H1 (cell line): ENCODE measurements around the gene TCEAL4. TPM values are rescaled to one million over a fixed set of nuclear protein-coding genes. Genes with fewer than 3 reads are reported as not detected.

ENCODE experiments used
- CTCF ChIA-PET: fragments of 300-600 bp; sonication (Branson Sonifier 250); formaldehyde crosslinking; loops from one replicate; lab custom pipeline; 2021; ENCODE audit not compliant: partially characterized antibody; lab: Charles Lee
- POLR2A ChIA-PET: fragments of 300-600 bp; sonication (Branson Sonifier 250); formaldehyde crosslinking; loops from one replicate; lab custom pipeline; 2021; ENCODE audit warnings: inconsistent platforms; ENCODE audit not compliant: partially characterized antibody; lab: Charles Lee
- DNase-seq, 2 experiments: peaks; one replicate each; pipeline versions ENCODE4 v3.0.0 to v3.0.0-alpha.2; 2010 to 2022; ENCODE audit warnings: low spot score in 2 of 2, low read depth in 1 of 2, mixed read lengths in 1 of 2
- FAIRE-seq: peaks from 2 replicates; lab custom pipeline; 2011; peaks lifted over from hg19 to GRCh38; lab: Jason Lieb, UNC
- H2AFZ ChIP-seq: 2 replicates; pipeline ENCODE4 v1.8.1; 2012; ENCODE audit warnings: low read length, inconsistent platforms
- H2AK5ac ChIP-seq: 2 replicates; pipeline ENCODE4 v1.6.1; 2013; ENCODE audit warnings: low read depth, low read length
- H2BK120ac ChIP-seq: replicated peaks from 2 replicates; pipeline ENCODE3; 2013; ENCODE audit warnings: low read depth, low read length, inconsistent platforms
- H2BK12ac ChIP-seq: 2 replicates; pipeline ENCODE4 v1.6.1; 2013; ENCODE audit warnings: low read depth, low read length
- H2BK15ac ChIP-seq: 2 replicates; pipeline ENCODE4 v1.6.1; 2013; ENCODE audit warnings: low read length
- H2BK20ac ChIP-seq: 2 replicates; pipeline ENCODE4 v1.6.1; 2013; ENCODE audit warnings: low read length
- H2BK5ac ChIP-seq: 2 replicates; pipeline ENCODE4 v1.6.1; 2013; ENCODE audit warnings: low read depth, low read length
- H3K14ac ChIP-seq: 2 replicates; pipeline ENCODE4 v1.6.1; 2013; ENCODE audit warnings: inconsistent platforms; ENCODE audit not compliant: insufficient read length
- H3K18ac ChIP-seq: 2 replicates; pipeline ENCODE4 v1.6.1; 2013; ENCODE audit warnings: low read length; ENCODE audit errors: extremely low read depth
- H3K23ac ChIP-seq: 2 replicates; pipeline ENCODE4 v1.6.1; 2013; ENCODE audit warnings: inconsistent platforms; ENCODE audit not compliant: insufficient read length
- H3K23me2 ChIP-seq: 2 replicates; pipeline ENCODE4 v1.6.1; 2013; ENCODE audit warnings: low read depth, low read length
- H3K27ac ChIP-seq: 2 replicates; pipeline ENCODE4 v1.6.1; 2011; ENCODE audit warnings: low read depth, low read length, inconsistent platforms
- H3K27me3 ChIP-seq, 4 experiments: replicated peaks in 1 of 4; 1 replicate in 1 of 4; 2 replicates in 3 of 4; pipeline versions ENCODE4 v1.6.1 to v1.8.1; 2011 to 2013; ENCODE audit warnings: low read length in 3 of 4, mild to moderate bottlenecking in 3 of 4, inconsistent platforms in 2 of 4, mixed read lengths in 2 of 4, moderate library complexity in 1 of 4; ENCODE audit not compliant: control insufficient read depth in 3 of 4, insufficient read depth in 3 of 4; ENCODE audit errors: extremely low read depth in 1 of 4
- H3K36me3 ChIP-seq, 4 experiments: 2 replicates each; pipeline versions ENCODE4 v1.6.1 to v1.8.1; 2011 to 2013; ENCODE audit warnings: mild to moderate bottlenecking in 4 of 4, low read length in 3 of 4, moderate library complexity in 2 of 4, control low read depth in 1 of 4, inconsistent platforms in 1 of 4; ENCODE audit not compliant: insufficient read depth in 4 of 4, control insufficient read depth in 2 of 4
- H3K4ac ChIP-seq: replicated peaks from 2 replicates; pipeline ENCODE3; 2013; ENCODE audit warnings: low read length, low read depth, mixed read lengths, inconsistent platforms; ENCODE audit not compliant: insufficient read length
- H3K4me1 ChIP-seq, 4 experiments: replicated peaks in 1 of 4; 1 replicate in 1 of 4; 2 replicates in 3 of 4; pipeline versions ENCODE4 v1.6.1 to v1.8.1; 2011 to 2013; ENCODE audit warnings: low read length in 3 of 4, inconsistent platforms in 2 of 4, mixed read lengths in 1 of 4; ENCODE audit not compliant: insufficient read depth in 4 of 4, control insufficient read depth in 3 of 4
- H3K4me2 ChIP-seq, 2 experiments: 2 replicates each; pipeline versions ENCODE4 v1.6.1 to v1.8.1; 2011 to 2013; ENCODE audit warnings: low read depth in 2 of 2, low read length in 2 of 2, control low read depth in 1 of 2, inconsistent platforms in 1 of 2, mild to moderate bottlenecking in 1 of 2; ENCODE audit not compliant: insufficient read depth in 1 of 2
- H3K4me3 ChIP-seq, 4 experiments: fragments of 200-600, 300-600 bp in 1 of 4; sonication (generic), shearing (Covaris generic), sonication (Bioruptor Twin) in 1 of 4; 2 replicates each; pipeline versions ENCODE4 v1.5.1 to v1.8.1; 2011 to 2016; ENCODE audit warnings: low read length in 4 of 4, low read depth in 3 of 4, control low read depth in 2 of 4, inconsistent platforms in 2 of 4, mild to moderate bottlenecking in 2 of 4, mixed read lengths in 1 of 4, moderate library complexity in 1 of 4; ENCODE audit not compliant: insufficient read depth in 2 of 4; ENCODE audit errors: extremely low read depth in 1 of 4
- H3K56ac ChIP-seq: replicated peaks from 2 replicates; pipeline ENCODE3; 2013; ENCODE audit warnings: low read depth, mild to moderate bottlenecking, mixed read lengths, low read length, inconsistent platforms; ENCODE audit not compliant: insufficient read length
- H3K79me1 ChIP-seq: 2 replicates; pipeline ENCODE4 v1.6.1; 2013; ENCODE audit warnings: low read depth, low read length, control low read depth
- H3K79me2 ChIP-seq, 2 experiments: 2 replicates each; pipeline versions ENCODE4 v1.6.1 to v1.8.1; 2012 to 2013; ENCODE audit warnings: low read length in 2 of 2, mild to moderate bottlenecking in 2 of 2, inconsistent platforms in 1 of 2; ENCODE audit not compliant: insufficient read depth in 2 of 2, control insufficient read depth in 1 of 2
- H3K9ac ChIP-seq, 4 experiments: replicated peaks in 1 of 4; 1 replicate in 1 of 4; 2 replicates in 3 of 4; pipeline versions ENCODE4 v1.6.1 to v1.8.1; 2011 to 2013; ENCODE audit warnings: low read depth in 3 of 4, low read length in 3 of 4, control low read depth in 2 of 4, mild to moderate bottlenecking in 2 of 4, moderate library complexity in 2 of 4, inconsistent platforms in 1 of 4; ENCODE audit errors: extremely low read depth in 1 of 4
- H3K9me3 ChIP-seq, 2 experiments: 2 replicates each; pipeline versions ENCODE4 v1.6.1 to v1.8.1; 2012 to 2013; ENCODE audit warnings: mild to moderate bottlenecking in 2 of 2, moderate library complexity in 2 of 2, control low read depth in 1 of 2, inconsistent platforms in 1 of 2, low read depth in 1 of 2, low read length in 1 of 2, mixed read lengths in 1 of 2; ENCODE audit not compliant: insufficient read depth in 2 of 2
- H4K20me1 ChIP-seq, 2 experiments: replicated peaks in 1 of 2; 2 replicates each; pipeline versions ENCODE3 to v1.8.1; 2011 to 2013; ENCODE audit warnings: inconsistent platforms in 2 of 2, low read length in 2 of 2, mild to moderate bottlenecking in 1 of 2; ENCODE audit not compliant: insufficient read depth in 2 of 2, control insufficient read depth in 1 of 2
- H4K5ac ChIP-seq: 2 replicates; pipeline ENCODE4 v1.6.1; 2013; ENCODE audit warnings: low read length, low read depth, mixed read lengths, inconsistent platforms; ENCODE audit not compliant: insufficient read length
- H4K8ac ChIP-seq: 2 replicates; pipeline ENCODE4 v1.8.0; 2013; ENCODE audit warnings: mild to moderate bottlenecking, moderate library complexity, low read length, inconsistent platforms; ENCODE audit not compliant: insufficient read depth; ENCODE audit errors: extremely low read depth
- H4K91ac ChIP-seq: replicated peaks from 2 replicates; pipeline ENCODE3; 2013; ENCODE audit warnings: low read length, mixed read lengths, inconsistent platforms; ENCODE audit not compliant: insufficient read length
- ATF3 ChIP-seq: IDR thresholded peaks from 2 replicates; pipeline ENCODE4 v1.6.1; 2011; ENCODE audit warnings: low read depth, mild to moderate bottlenecking, low read length; ENCODE audit not compliant: insufficient read depth
- CEBPB ChIP-seq: IDR thresholded peaks from 2 replicates; pipeline ENCODE4 v1.6.1; 2012; ENCODE audit warnings: low read depth, low read length
- CREB1 ChIP-seq: IDR thresholded peaks from 2 replicates; pipeline ENCODE4 v1.6.1; 2012; ENCODE audit warnings: inconsistent platforms
- GABPA ChIP-seq: IDR thresholded peaks from 2 replicates; pipeline ENCODE4 v1.6.1; 2011; ENCODE audit warnings: mild to moderate bottlenecking, low read length, moderate library complexity, borderline replicate concordance; ENCODE audit not compliant: insufficient read depth
- JUN ChIP-seq: IDR thresholded peaks from 2 replicates; pipeline ENCODE4 v1.6.1; 2011; ENCODE audit warnings: low read depth, mild to moderate bottlenecking, improper control_type of control experiment, low read length
- PHF8 ChIP-seq: fragments of 200-600 bp; sonication (generic); conservative IDR thresholded peaks from 2 replicates; pipeline ENCODE4 v1.7.1; 2012; ENCODE audit warnings: low read depth, mild to moderate bottlenecking, inconsistent platforms, low read length, moderate library complexity
- POLR2AphosphoS5 ChIP-seq: IDR thresholded peaks from 2 replicates; pipeline ENCODE4 v1.6.1; 2011; ENCODE audit warnings: low read depth, low read length
- SAP30 ChIP-seq: fragments of 300-600 bp; sonication (generic); IDR thresholded peaks from 2 replicates; pipeline ENCODE4 v1.7.1; 2012; ENCODE audit warnings: low read length, moderate library complexity, mild to moderate bottlenecking, inconsistent platforms; ENCODE audit not compliant: insufficient read depth, insufficient replicate concordance
- SIRT6 ChIP-seq: IDR thresholded peaks from one replicate; pipeline ENCODE4 v1.7.1; 2012; ENCODE audit warnings: low read length, inconsistent platforms
- SP1 ChIP-seq: IDR thresholded peaks from 2 replicates; pipeline ENCODE4 v1.6.1; 2011; ENCODE audit warnings: low read depth, low read length
- TBP ChIP-seq: IDR thresholded peaks from 2 replicates; pipeline ENCODE4 v1.6.1; 2011; ENCODE audit warnings: low read depth, low read length, improper control_type of control experiment
- TCF12 ChIP-seq: IDR thresholded peaks from 2 replicates; pipeline ENCODE4 v1.6.1; 2011; ENCODE audit warnings: low read depth, mild to moderate bottlenecking, low read length
- TEAD4 ChIP-seq: IDR thresholded peaks from 2 replicates; pipeline ENCODE4 v1.6.1; 2012; ENCODE audit warnings: low read depth, low read length, inconsistent platforms, mixed read lengths
- YY1 ChIP-seq: IDR thresholded peaks from 2 replicates; pipeline ENCODE4 v1.6.1; 2011; ENCODE audit warnings: low read depth, mild to moderate bottlenecking, low read length
- polyA plus RNA-seq, 7 experiments: library from polyadenylated mRNA; depleted of rRNA in 3 of 7; stranded (reverse) in 5 of 7; unstranded in 2 of 7; fragments of >200 nt in 5 of 7; fragments of 200-250 nt in 2 of 7; gene quantifications; 1 replicate in 5 of 7; 2 replicates in 1 of 7; 4 replicates in 1 of 7; pipeline versions ENCODE4 v1.2.1 to v1.2.3, GENCODE V29; 2011 to 2013; ENCODE audit warnings: missing spikeins in 2 of 7, mixed read lengths in 2 of 7
- total RNA-seq: library from RNA; stranded (reverse); fragmentation: NEBNext Ultra II Directional; extraction: Animal tissue kit (Norgen Biotek cat#: 25700); gene quantifications from 2 replicates; pipeline ENCODE4 v1.2.1, GENCODE V29; 2021

Gene TCEAL4
- total and polyA plus RNA-seq, 2 of the 8 experiments (the other 6 are each of a cell fraction or from before 2014, with no cell fraction given), result 10.1 to 53.0 TPM

- Histone ChIP-seq H4K8ac (no peak overlapping the region), H4K5ac (no peak overlapping the region), H3K23ac (no peak overlapping the region), H3K4me1 (no peaks in the 10 kb centered on the region), H2BK15ac (no peak overlapping the region), H3K9ac (no peak overlapping the region), H3K9me3 (no peaks in the 10 kb centered on the region), H2BK12ac (no peak overlapping the region), H3K56ac (no peak overlapping the region), H3K4me3 (no peak overlapping the region), H2BK120ac (no peak overlapping the region), H3K79me1 (no peaks in the 10 kb centered on the region), H3K27ac (no peak overlapping the region), H3K14ac (no peak overlapping the region), H2BK5ac (no peak overlapping the region), H3K23me2 (no peaks in the 10 kb centered on the region), H3K27me3 (no peaks in the 10 kb centered on the region), H3K18ac (no peak overlapping the region), H3K4me2 (no peak overlapping the region), H2AFZ (no peak overlapping the region), H4K91ac (no peak overlapping the region), H3K4ac (no peak overlapping the region), H3K79me2 (no peaks in the 10 kb centered on the region), H4K20me1 (no peaks in the 10 kb centered on the region), H2BK20ac (no peak overlapping the region), H3K36me3 (no peaks in the 10 kb centered on the region), H2AK5ac (no peak overlapping the region)
- TF ChIP-seq CREB1 (no peak), TCF12 (no peak), POLR2AphosphoS5 (no peak), TBP (no peak), JUN (no peak), YY1 (no peak), SAP30 (no peak), GABPA (no peak), TEAD4 (no peak), PHF8 (no peak), CEBPB (no peak), SIRT6 (no peak), ATF3 (no peak), SP1 (no peak)
- ChIA-PET POLR2A (interaction anchor here (0.7 to 1.1 kb wide), 2 partner anchors 27 to 216 kb away, joined by 3 read pairs; no protein-coding TSS in a partner anchor), CTCF (interaction anchor here (0.7 to 1.7 kb wide), 2 partner anchors 32 to 46 kb away, joined by 3 to 4 read pairs; no protein-coding TSS in a partner anchor)
- peak; percentile 7 for FAIRE-seq
- no peak for DNase-seq
Observed at GRCh38 chrX:103536071-103536470, 49.2 kb upstream of the TCEAL4 start.
